ENCODE data around the gene SLC35B2.

The SLC35B2 gene

DNA sequence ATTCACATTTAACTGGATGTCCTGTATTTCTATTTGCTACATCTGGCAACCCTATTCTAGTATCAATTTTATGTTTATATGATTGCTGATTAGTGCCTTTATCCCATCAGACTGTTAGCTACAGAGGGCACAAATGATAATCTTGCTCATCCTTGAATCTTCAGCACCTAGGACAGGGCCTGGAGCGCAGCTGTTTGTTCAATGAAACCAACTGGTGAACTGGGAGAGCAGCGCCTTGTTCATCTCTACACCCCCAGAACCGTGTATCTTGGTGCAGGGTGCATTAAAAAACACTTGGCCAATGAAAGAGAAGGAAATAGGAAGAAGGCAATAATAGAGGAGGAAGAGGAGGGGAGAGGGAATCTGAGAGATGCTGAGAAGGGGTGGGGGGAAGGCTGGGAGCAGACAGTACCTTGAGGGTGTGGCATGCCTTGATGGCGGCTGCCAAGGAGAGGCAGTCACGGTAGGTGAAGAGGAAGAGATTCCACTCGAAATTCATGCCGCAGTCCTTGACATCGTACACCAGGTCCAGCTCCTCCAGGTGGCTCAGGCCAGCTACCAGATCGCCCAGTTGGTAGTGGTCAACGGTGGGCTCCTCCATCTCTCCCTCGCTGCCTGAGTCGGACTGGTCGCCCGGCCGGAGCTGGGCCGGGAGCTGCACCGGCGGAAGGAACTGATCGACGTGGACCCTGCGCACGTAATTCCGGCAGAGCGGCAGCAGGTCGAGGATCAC lies 28.4 kb upstream of the SLC35B2 start:
- no peak for DNase-seq

DNA sequence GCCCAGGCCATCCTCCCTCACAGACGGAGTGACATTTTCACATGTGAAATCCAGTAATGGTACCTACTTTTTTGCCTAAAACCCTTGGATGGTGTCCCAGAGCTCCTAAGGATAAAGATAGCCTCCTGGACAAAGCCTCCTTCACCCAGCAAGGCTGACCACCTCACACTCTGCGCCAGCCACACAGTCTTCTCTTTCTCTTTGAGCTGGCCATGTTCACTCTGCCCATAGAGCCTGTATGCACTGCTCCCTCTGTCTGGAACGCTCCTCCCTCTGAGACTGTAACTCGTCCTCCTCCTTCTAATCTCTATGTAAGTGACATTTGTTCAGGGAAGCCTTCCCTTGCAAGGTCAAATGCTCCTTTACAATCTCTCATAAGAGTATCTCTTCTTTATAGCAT lies 27.5 kb upstream of the SLC35B2 start:
- DNase-seq, result no peak

DNA sequence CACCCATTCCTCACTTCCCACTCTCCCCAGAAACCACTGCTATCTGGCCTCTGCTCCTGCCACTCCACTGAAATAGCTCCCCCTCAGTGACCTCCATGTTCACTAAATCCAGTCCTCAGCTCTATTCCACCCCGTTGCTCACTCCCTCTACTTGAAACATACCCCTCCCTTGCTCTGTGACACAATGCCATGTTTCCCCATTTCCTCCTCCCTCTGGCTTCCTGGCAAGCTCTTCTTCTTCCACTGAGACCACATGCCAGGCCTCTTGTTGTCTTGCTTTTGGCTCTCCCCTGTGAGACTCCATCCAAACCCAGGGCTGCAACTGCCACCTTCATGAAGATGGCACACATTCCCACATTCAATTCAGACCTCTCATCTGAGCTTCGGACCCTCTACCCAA lies 26.8 kb upstream of the SLC35B2 start:
- no peak for DNase-seq

DNA sequence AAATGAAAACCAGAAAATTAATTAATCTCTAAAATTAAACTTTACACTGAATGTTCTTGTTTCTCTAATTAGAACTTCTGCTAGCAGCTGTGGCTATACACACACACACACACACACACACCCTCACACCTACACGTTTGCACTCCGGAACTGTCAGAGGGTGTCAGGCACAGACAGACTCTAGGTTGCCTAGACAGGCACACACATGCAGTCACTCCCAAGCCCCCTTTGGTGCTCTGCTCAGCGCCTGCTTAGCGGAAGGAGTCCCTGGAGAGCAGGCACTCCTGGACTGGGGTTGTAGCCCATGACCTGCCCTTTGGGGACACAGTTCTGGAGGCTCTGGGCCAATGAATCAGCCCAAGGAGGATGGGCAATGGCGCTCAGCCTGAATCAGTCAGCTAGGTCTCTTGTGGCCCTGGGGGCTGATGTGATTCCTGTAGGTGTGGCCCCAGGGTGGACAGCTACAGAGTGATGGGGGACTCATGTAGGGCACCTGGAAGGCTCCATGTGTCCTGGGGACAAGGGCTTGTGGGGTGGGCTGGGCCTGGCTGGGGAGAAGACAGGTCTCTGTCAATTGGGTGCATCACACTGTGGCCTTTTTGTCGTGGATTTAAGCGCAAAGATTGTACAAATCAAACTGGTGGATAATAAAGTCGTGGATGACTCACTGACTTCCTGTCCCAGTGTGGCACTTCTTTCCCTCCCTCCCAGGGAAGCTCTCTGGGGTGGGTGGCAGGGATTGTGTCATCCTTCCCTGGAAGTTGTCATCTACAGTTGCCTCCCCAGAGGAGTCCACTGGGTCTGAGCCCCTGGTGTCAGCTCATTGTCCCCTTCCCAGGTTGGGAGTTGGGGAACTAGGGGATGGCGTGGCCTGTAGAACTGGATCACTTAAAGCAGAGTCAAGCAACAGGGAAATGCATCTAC lies 21.7 kb upstream of the SLC35B2 start:
- DNase-seq, result no peak

DNA sequence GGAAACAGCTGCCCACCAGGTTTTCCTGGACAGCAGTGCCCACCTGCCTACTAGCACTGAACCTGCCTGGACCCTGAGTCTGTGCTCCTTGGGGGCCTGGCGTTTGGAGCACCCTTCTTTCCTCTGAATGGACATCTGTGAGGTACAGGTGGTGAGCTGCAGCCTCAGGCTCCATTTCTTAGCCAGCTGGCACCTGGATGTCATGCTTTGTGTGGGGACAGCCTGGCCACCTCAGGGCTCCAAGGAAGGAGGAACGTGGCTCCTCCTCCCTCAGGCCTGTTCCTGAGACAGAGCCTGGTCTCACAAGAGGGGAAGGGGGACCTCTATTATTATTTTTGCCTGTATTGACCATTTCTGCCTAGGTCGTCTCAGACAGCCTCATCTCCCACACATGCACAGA lies 21.0 kb upstream of the SLC35B2 start:
- DNase-seq, result no peak

DNA sequence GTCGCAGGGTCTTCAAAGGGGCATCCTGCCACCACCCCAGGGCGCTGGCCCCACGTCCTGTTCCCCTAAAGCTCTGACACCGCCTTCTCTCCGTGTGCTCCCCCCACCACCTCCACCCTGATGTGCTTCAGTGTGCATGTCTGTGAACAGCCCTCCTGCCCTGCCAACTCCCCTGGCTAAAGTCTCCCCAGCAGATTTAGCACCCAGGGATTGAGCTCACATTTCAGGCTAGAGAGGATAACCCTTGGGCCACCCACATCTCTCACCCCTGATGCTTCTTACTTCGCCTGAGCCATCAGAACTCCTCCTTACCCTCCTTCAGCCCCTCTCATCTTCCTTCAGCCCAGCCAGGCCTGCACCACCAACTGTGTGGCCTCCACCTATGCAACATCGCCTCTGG lies 20.4 kb upstream of the SLC35B2 start:
- DNase-seq, result no peak

DNA sequence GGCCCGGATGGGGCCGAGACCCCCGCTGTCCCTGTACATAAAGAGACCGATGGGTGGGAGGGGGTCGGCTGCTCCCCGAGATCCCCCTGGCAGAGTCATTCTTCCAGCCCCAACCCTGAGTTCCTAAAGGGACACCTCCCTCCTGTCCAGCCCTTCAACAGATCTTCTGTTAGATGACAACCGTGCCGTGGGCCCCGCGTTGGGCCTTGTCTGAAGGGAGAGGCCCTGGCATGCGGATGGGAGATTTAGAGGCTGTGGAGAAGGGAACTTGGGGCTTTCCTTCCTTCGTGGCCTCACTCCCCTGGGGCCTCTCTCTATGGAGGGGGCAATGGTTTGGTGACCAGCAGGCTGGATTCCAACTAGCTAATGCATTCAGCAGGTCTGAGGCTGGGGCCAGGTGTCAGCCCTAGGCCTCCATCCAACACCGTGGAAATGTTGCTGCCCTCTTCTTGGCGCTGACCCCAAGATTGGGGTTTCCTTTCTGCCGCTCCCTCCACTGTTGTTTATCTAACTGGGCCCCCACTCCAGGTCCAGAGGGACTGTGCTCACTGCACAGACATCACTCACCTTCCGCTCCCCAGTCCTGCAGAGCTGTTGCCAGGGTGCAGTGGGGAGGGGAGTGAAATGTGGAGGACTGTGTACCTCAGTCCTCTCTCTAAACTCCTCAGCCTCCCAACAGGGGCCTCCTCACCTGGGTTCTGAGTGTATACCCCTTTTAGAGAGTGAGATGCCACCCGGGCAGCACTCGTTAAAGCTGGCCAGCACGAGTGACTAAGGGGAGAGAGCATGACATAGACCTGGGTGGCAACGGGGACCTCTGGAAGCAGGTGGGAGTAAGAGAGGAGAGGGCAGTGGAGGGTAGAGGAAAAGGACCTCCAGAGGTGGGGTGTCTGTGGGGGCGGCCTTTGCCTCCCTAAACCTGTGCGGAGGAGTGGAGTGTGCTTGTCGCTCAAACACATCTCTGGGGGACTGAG lies 19.6 kb upstream of the SLC35B2 start:
- no peak for DNase-seq

DNA sequence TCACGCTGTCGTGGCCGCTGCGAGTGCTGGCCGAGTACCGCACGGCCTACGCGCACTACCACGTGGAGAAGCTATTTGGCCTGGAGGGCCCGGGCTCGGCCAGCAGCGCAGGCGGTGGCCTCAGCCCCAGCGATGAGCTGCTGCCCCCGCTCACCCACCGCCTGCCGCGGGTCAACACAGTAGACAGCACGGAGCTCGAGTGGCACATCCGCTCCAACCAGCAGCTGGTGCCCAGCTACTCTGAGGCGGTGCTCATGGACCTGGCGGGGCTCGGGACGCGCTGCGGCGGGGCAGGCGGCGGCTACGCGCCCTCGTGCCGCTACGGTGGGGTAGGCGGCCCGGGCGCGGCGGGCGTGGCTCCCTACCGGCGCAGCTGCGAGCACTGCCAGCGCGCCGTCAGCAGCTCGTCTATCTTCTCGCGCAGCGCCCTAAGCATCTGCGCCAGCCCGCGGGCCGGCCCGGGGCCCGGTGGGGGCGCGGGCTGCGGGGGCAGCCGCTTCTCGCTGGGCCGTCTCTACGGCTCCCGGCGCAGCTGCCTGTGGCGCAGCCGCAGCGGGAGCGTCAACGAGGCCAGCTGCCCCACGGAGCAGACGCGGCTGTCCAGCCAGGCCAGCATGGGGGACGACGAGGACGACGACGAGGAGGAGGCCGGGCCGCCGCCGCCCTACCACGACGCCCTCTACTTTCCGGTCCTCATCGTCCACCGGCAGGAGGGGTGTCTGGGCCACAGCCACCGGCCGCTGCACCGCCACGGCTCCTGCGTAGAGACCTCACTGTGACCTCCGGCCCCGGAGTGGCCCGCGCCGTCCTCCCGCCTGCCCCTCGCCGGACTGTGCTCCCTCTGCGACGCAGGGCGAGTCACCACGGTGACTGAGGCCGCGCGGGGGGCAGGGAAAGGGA lies 18.7 kb upstream of the SLC35B2 start:
- no peak for DNase-seq

DNA sequence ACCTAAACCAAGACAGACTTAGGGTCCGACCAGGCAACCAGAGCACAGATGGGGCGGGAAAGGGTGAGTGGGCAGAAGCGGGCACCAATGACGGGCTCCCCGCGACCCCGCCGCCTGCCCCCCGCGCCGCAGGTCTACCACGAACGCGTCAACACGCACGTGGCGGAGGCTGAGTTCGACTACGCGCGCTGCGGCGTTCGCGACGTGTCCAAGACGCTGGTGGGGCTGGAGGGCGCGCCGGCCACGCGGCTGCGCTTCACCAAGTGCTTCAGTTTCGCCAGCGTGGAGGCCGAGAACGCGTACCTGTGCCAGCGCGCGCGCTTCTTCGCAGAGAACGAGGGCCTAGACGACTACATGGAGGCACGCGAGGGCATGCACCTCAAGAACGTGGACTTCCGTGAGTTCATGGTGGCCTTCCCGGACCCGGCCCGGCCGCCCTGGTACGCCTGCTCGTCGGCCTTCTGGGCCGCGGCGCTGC lies 18.0 kb upstream of the SLC35B2 start:
- DNase-seq, result no peak

DNA sequence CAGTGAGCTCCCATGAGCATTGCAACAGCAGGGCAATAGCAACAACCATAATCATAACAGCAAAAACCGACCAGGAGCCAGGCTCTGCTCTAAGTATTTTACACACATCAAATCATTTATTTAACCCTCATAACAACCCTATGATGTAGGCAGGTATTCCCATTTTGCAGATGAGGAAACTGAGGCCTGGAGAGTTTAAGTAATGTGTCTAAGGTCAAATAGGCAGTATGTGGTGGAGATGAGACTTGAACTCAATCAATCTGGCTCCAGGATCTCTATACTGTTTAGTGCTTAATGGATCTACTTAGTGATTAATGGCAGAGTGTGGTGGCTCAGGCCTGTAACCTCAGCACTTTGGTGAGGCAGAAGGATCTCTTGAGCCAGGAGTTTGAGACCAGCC lies 16.3 kb upstream of the SLC35B2 start:
- DNase-seq, result no peak

DNA sequence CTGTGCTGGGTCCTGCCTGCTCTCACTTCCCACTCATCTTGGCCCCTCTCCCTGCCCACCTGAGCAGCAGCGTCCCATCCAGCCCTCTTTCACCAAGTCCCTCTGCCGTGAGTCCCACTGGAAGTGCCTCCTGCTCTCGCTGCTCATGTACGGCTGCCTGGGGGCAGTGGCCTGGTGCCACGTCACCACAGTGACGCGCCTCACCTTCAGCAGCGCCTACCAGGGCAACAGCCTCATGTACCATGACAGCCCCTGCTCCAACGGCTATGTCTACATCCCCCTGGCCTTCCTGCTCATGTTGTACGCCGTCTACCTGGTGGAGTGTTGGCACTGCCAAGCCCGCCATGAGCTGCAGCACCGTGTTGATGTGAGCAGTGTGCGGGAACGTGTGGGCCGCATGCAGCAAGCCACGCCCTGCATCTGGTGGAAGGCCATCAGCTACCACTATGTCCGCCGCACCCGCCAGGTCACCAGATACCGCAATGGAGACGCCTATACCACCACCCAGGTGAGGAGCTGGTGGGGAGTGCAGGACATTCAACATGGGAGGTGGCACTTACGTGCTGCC lies 15.8 kb upstream of the SLC35B2 start:
- no peak for DNase-seq

DNA sequence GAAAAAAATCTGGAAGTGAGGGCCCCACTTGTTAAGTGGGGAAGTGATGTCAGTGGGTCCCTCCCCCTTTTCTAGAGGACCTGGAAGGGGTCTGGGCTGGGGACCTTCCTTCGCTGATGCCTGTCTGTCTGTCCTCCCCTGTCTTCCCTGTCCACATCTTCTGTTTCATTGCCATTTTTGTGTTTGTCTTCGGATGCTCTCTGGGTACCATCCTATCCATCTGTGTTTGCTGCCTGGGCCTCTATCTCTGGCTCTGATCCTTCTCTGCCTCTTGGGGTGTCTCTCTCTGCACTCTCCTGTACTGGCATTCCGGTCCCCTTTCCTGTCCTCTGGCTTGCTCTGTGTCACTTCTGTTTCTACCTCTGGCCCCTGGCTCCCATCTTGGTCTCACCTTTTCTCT lies 15.2 kb upstream of the SLC35B2 start:
- DNase-seq, result no peak

DNA sequence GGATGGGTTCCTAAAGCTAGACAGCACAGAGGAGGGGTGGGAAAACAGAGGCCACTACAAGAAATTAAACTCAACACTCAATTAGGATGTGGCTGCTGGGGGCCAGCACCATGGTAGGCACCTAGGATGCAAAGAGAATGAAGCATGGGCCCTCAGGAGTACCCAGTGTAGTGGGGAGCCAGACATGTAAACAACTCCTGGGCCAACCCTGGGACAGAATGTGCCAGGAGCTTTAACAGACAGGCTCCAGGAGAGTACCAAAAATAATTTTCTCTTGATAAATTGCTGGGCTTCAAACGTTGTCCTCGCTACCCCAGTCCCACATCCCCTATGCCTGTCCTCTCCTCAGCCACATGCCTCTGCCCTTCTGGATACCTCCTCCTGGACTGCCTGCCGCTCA lies 14.6 kb upstream of the SLC35B2 start:
- DNase-seq, result no peak

DNA sequence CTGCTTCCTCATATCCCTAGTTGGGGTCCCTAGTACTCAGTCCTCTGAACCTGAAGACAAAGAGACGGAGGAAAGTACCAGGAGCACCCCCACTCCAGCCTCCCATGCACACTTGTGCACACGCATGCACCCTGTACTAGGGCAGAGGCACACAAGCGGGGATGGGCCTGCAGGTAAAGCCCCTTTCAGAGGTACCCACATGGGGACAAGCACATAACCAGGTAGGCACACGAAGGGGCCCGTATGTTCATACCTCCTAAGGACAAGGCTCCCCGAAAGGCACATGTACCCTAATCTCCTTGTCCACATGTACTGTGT lies 14.0 kb upstream of the SLC35B2 start:
- no peak for DNase-seq

DNA sequence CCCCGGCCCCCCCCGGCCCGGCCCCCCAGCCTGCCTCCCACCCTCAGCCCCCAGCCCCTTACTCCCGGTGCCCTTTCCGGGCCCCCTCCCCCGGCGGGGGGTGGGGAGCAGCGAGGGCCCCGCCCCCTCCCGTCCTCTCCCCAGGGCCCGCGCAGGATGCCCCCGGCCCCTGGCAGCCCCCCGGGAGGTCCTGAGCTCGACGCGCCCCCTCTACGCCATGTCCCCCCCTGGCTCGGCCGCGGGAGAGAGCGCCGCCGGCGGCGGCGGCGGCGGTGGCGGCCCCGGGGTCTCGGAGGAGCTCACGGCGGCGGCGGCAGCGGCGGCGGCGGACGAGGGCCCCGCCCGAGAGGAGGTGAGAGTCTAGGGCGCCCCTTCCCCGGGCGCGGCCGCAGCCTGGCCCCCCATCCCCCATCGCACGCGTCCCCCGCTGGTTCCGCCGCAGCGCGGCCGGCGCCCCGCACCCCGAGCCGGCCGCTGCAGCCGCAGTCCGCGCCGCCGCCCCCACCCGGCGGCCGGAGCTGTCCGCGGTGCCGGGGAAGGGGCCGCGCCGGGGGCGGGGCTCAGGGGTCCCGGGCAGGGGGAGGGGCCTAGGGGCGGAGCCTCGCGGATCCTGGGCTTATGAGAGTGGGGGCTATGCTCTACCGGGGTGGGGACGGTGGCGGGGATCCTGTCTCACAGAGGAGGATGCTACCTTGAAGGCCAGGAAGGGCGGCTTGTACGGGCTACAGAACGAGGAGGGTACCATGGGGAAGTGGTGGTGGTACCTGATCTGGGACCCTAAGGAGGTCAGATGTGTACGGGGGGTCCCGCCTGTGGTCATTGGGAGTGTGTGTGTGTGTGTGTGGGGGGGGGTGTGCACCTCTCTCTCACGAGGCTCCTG lies 13.4 kb upstream of the SLC35B2 start:
- DNase-seq, result no peak

DNA sequence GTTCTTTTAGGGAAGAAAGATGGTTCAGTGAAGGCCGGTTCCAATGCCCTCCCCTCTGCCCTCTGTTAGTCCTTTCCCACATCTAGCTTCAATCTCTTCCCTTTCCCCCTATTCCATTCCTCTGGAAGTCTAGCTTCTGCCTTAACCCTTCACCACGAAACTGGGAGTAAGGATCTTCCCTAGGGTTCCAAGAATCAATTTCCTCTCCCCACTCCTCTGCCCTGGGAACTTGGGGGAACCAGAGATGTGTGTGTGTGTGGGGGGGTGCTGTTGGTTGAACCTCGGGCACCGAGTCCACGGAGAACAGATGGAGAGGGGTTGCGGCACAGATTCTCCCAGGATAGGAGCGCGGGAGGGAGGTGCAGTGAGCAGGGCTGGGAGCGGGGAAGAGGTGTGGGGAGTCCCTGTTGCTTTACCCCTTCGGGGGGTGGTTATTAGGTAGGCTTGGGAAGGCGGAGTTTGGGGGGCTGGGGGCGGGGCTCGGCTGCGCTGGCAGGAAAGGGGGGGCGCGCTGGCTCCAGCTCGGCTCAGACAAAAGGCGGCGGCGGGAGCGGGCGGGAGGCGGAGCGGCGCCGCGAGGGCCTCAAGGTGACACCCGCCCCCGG lies 12.7 kb upstream of the SLC35B2 start, which contains the start of gene TMEM151B:
Gene TMEM151B, plus strand, starts transcription at position 530 of the 605 bp plus-strand sequence. CDS start 293 bp downstream, outside the sequence.
- no peak for DNase-seq

DNA sequence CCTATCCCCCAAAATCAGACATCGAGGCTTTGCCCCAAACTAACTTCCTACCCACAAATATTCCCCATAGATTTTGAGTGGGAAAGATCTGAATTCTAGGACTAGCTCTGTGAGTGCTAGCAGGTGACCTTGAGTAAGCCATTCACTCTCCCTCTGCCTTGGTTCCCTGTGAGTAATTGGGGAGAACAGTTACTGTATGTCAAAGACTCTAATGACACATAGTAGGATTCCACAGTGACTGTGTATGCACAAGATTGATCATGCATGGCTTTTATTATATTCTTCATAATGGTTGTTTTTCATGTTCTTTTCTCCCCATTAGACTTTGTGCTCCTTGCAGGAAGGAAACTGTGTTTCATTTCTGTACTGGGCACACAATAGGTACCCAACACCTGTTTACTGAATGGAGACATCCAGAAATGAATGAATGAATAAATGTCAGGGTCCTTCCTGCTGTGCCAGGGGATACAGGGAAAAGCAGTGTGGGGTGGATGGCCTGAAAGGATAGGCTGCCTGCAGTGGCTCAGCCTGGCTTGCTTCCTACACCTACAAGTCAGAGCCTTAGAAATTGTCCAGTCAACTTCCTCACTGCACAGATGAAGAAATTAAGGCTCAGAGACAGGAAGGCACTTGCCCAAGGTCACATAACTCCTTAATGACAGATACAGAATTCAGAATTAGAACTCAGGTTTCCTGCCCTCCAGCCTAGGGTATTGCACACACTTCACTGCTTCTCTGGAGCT lies 12.0 kb upstream of the SLC35B2 start:
- DNase-seq, result no peak

DNA sequence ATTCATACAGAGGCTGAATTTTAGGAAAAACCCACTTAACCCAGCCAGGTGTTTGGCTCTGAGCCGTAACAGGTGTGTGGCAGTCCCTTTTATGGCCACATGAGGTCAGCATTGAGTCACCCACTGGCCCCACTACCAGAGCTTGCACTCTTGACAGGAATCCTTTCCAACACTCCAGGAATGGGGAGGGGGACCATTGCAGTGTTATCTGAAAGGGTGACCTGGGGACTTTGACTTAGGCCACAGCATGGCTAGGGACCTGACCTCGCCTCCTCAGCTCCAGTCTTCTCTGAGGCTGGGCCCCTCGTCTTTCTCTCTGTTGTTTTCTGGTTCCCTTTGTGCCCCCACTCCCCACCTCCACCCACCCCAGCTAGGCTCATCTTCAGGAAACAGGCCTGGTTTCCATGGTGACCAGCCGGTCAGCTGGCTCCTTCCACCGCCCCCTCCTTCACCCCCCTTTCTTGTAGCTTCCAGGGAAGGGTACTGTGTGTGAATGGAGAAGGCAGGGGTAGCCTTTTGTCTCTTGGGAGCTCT lies 10.8 kb upstream of the SLC35B2 start:
- peak; percentile 37 for DNase-seq

DNA sequence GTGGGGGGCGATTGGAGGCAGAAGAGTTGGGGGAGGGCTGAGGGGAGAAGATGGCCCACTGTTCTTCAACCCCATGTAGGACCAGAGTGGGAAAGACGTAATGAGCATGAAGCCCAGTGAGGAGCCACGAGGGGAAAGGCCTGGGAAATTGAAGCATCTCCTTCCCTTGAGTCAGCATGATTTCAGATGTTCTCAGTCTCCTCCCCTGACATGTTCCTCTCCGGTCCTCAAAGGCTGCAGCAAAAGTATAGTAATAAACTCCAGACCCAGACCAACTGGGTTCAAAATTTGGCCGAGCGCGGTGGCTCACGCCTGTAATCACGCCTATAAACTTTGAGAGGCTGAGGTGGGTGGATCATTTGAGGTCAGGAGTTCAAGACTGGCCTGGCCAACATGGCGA lies 9.9 kb upstream of the SLC35B2 start:
- no peak for DNase-seq

Measured in NCI-H1694 treated with DMSO at 0.1 percent for 48 hours (cell line).